ENCODE measurements around the gene TPM4. TPM values are rescaled to one million over a fixed set of nuclear protein-coding genes. Genes with fewer than 3 reads are reported as not detected.

The TPM4 gene
- total RNA-seq, 4 donors from 2014 or later = 101 to 296 (median 151) TPM

DNA sequence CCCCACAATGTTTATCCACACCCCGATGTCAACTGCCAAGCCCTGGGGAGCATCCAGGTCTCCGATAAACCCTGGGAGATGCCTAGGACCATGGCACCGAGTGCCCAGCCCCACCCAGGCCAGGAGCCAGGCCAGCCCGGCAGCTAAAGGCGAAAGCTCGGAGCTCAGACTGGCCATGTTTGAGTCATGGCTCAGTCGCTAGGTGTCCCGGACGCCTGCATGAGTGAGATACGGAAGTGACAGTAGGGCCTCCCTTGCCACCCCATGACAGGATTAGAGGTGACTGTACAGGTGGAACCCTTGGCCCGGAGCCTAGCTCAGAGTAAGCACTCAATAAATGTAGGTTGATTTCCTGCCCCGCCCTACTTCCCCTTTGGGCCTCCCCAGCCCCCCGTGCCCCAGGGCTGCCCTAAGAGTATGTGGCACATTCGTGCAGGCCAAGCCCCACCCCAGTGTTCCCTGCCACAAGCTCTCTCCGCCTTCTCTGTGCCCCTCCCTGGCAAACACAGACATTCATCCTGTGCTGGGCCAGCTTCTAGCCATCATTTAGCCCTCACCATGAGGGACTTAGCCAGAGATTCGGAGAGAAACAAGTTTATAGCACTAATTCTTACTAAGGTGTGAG is 5.8 kb upstream of the TPM4 start:
- H3K27me3 ChIP-seq = no peaks in the 10 kb centered on the region
- H3K4me1 ChIP-seq = peaks cover 0 to 14% of the 10 kb centered on the region in 2 donors
- H3K27ac ChIP-seq = peak overlapping the region; percentile 9 to 61 (median 53)
- 61 to 69% methylated on average over 5 to 13 of the region's 16 CpGs for WGBS, 2 donors
- no peak overlapping the region for H3K4me3 ChIP-seq (replicated peaks in 1 of 3)
- intact Hi-C loops (cut with DNase I) = no loop called here
- no peaks in the 10 kb centered on the region for H3K36me3 ChIP-seq
- TF ChIP-seq, protein P1, sequence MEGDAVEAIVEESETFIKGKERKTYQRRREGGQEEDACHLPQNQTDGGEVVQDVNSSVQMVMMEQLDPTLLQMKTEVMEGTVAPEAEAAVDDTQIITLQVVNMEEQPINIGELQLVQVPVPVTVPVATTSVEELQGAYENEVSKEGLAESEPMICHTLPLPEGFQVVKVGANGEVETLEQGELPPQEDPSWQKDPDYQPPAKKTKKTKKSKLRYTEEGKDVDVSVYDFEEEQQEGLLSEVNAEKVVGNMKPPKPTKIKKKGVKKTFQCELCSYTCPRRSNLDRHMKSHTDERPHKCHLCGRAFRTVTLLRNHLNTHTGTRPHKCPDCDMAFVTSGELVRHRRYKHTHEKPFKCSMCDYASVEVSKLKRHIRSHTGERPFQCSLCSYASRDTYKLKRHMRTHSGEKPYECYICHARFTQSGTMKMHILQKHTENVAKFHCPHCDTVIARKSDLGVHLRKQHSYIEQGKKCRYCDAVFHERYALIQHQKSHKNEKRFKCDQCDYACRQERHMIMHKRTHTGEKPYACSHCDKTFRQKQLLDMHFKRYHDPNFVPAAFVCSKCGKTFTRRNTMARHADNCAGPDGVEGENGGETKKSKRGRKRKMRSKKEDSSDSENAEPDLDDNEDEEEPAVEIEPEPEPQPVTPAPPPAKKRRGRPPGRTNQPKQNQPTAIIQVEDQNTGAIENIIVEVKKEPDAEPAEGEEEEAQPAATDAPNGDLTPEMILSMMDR (IDR thresholded peaks at IDR 0.05) = no peak
- no peak for TF ChIP-seq POLR2A (IDR thresholded peaks at IDR 0.05)
- no peaks in the 10 kb centered on the region for H3K9me3 ChIP-seq
- peak; percentile 42 to 63 for DNase-seq

- Histone ChIP-seq H3K4me1 (peaks cover 0 to 18% of the 10 kb centered on the region in 2 donors), H3K27ac (peak overlapping the region; percentile 11 to 61 (median 53)), H3K4me3 (replicated peaks in 1 of 3) (no peak overlapping the region), H3K9me3 (no peaks in the 10 kb centered on the region), H3K27me3 (no peaks in the 10 kb centered on the region), H3K36me3 (no peaks in the 10 kb centered on the region)
- no peak for DNase-seq
- 80 to 91% methylated on average over 6 to 8 of the region's 9 CpGs for WGBS, 2 donors
- intact Hi-C loops (cut with DNase I) = no loop called here
- TF ChIP-seq, protein P1 (IDR thresholded peaks at IDR 0.05) = no peak
- no peak for TF ChIP-seq POLR2A (IDR thresholded peaks at IDR 0.05)
Observed at GRCh38 chr19:16071072-16071691, 5.1 kb upstream of the TPM4 start.

GRCh38 chr19:16073481-16073880 is 2.8 kb upstream of the TPM4 start:
- no peaks in the 10 kb centered on the region for H3K27me3 ChIP-seq
- no peaks in the 10 kb centered on the region for H3K9me3 ChIP-seq
- no peak overlapping the region for H3K27ac ChIP-seq
- intact Hi-C loops (cut with DNase I) = no loop called here
- no peaks in the 10 kb centered on the region for H3K36me3 ChIP-seq
- H3K4me1 ChIP-seq = peaks cover 14 to 20% of the 10 kb centered on the region in 2 donors
- 92 to 95% methylated on average over 5 to 7 of the region's 7 CpGs for WGBS, 2 donors
- no peak for DNase-seq
- TF ChIP-seq POLR2A (IDR thresholded peaks at IDR 0.05) = no peak
- TF ChIP-seq, protein P1 (IDR thresholded peaks at IDR 0.05) = no peak
- no peak overlapping the region for H3K4me3 ChIP-seq (replicated peaks in 1 of 3)

DNA sequence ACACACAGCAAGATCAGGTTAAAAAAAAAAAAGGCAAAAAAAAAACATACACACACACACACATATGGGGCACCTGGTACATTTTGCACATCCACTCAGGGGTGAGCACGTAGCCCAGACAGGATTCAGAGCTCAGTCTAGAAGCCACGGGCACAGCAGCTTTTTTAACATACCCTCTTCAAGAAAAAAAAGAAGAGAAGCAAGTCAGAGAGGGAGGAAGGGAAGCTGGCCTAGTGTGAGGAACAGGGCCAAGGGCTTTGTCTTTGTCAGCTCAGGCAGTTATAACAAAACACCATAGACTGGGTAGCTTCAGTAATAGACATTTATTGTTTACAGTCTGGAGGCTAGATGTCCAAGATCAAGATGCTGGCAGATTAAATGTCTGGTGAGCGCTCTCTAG is 2.3 kb upstream of the TPM4 start:
- no peak for DNase-seq
- WGBS, 2 donors = 45 to 71% methylated on average over 3 of the region's 3 CpGs
- Histone ChIP-seq H3K27ac (no peak overlapping the region), H3K4me3 (replicated peaks in 1 of 3) (no peak overlapping the region), H3K9me3 (no peaks in the 10 kb centered on the region), H3K27me3 (no peaks in the 10 kb centered on the region), H3K4me1 (peaks cover 14 to 20% of the 10 kb centered on the region in 2 donors), H3K36me3 (no peaks in the 10 kb centered on the region)
- intact Hi-C loops (cut with DNase I) = no loop called here
- TF ChIP-seq POLR2A (IDR thresholded peaks at IDR 0.05) = no peak
- TF ChIP-seq, protein P1 (IDR thresholded peaks at IDR 0.05) = no peak

Data from thyroid gland (tissue), 4 donors.